Sigmoid colon (tissue), 7 donors: Measurements from ENCODE around the gene MCMBP. TPM values are rescaled to one million over a fixed set of nuclear protein-coding genes. Genes with fewer than 3 reads are reported as not detected.

Experiments
- DNase-seq: peaks from one replicate; pipeline ENCODE4 v3.0.0-alpha.2; 2019
- H3K27ac ChIP-seq, 4 donors: fragments of 200-600 bp; sonication (generic); one replicate each; pipeline ENCODE4 v1.5.1; 2016 to 2019; ENCODE audit warnings: mild to moderate bottlenecking in 1 of 4
- H3K27me3 ChIP-seq, 3 donors: fragments of 200-600 bp; sonication (generic); one replicate each; pipeline ENCODE4 v1.5.1; 2019; ENCODE audit warnings: mild to moderate bottlenecking in 1 of 3
- H3K36me3 ChIP-seq, 4 donors: fragments of 200-600 bp; sonication (generic); one replicate each; pipeline ENCODE4 v1.5.1; 2016 to 2019
- H3K4me1 ChIP-seq, 4 donors: fragments of 200-600 bp; sonication (generic); one replicate each; pipeline ENCODE4 v1.5.1; 2017 to 2019
- H3K4me3 ChIP-seq, 4 donors: fragments of 200-600 bp; sonication (generic); one replicate each; pipeline ENCODE4 v1.5.1; 2017 to 2019; ENCODE audit warnings: mild to moderate bottlenecking in 2 of 4, moderate library complexity in 1 of 4
- H3K9me3 ChIP-seq, 4 donors: fragments of 200-600 bp in 3 of 4; sonication (generic) in 3 of 4; one replicate each; pipeline versions ENCODE4 v1.5.1 to v1.6.1; 2013 to 2019
- EP300 ChIP-seq, 4 donors: sonication (generic); formaldehyde crosslinking; IDR thresholded peaks; one replicate each; pipeline ENCODE4 v1.6.1; 2017; ENCODE audit warnings: antibody characterized with exemption in 4 of 4
- POLR2A ChIP-seq, 2 donors: fragments of 450-650 bp; IDR thresholded peaks; one replicate each; pipeline ENCODE4 v1.6.1; 2016; ENCODE audit warnings: antibody characterized with exemption in 2 of 2, mild to moderate bottlenecking in 2 of 2, moderate library complexity in 2 of 2
- POLR2AphosphoS5 ChIP-seq, 4 donors: sonication (generic); formaldehyde crosslinking; IDR thresholded peaks; one replicate each; pipeline ENCODE4 v1.6.1; 2017; ENCODE audit warnings: antibody characterized with exemption in 4 of 4
- WGBS, 2 donors: extraction: QIAGEN DNeasy Blood & Tissue Kit; methylation state at CpG; one replicate each; pipeline ENCODE4 v1.1.7; 2013; 5-methylcytosine and 5-hydroxymethylcytosine counted together
- intact Hi-C: fragments of 100-400 bp; cut with DNase I; formaldehyde crosslinking; loops from one replicate; pipeline ENCODE4 v1.15.1; 2023
- polyA plus RNA-seq, 3 donors: library from polyadenylated mRNA; stranded (reverse); fragments of 200-250 nt; gene quantifications; one replicate each; pipeline ENCODE4 v1.2.3, GENCODE V29; 2013
- total RNA-seq, 4 donors: library from RNA; depleted of rRNA; stranded (reverse); fragments of >200 nt; gene quantifications; one replicate each; pipeline ENCODE4 v1.1.0, GENCODE V29; 2016
- TF ChIP-seq, protein P1 (sequence below), 4 experiments: fragments of 450-650 bp in 3 of 4; fragments of 200-600 bp in 1 of 4; IDR thresholded peaks; one replicate each; pipeline ENCODE4 v1.5.1; 2016 to 2019; ENCODE audit warnings: antibody characterized with exemption in 4 of 4, mild to moderate bottlenecking in 3 of 4, moderate library complexity in 2 of 4
- donor health status: healthy with polysubstance abuse.
- donor health status: Bipolar disorder and iron deficiency.
- donor health status: healthy.

The MCMBP gene
- total and polyA plus RNA-seq, 7 donors = 20.4 to 64.9 (median 36.8) TPM

GRCh38 chr10:119867317-119867716, 5.3 kb downstream of the MCMBP start:
- no peaks in the 10 kb centered on the region for H3K9me3 ChIP-seq
- no peak for DNase-seq
- TF ChIP-seq, protein P1, sequence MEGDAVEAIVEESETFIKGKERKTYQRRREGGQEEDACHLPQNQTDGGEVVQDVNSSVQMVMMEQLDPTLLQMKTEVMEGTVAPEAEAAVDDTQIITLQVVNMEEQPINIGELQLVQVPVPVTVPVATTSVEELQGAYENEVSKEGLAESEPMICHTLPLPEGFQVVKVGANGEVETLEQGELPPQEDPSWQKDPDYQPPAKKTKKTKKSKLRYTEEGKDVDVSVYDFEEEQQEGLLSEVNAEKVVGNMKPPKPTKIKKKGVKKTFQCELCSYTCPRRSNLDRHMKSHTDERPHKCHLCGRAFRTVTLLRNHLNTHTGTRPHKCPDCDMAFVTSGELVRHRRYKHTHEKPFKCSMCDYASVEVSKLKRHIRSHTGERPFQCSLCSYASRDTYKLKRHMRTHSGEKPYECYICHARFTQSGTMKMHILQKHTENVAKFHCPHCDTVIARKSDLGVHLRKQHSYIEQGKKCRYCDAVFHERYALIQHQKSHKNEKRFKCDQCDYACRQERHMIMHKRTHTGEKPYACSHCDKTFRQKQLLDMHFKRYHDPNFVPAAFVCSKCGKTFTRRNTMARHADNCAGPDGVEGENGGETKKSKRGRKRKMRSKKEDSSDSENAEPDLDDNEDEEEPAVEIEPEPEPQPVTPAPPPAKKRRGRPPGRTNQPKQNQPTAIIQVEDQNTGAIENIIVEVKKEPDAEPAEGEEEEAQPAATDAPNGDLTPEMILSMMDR (IDR thresholded peaks at IDR 0.05) = no peak
- no peak for TF ChIP-seq POLR2A (IDR thresholded peaks at IDR 0.05)
- TF ChIP-seq EP300 (IDR thresholded peaks at IDR 0.05) = no peak
- TF ChIP-seq POLR2AphosphoS5 (IDR thresholded peaks at IDR 0.05) = no peak
- intact Hi-C loops = no loop called here
- H3K4me3 ChIP-seq = no peak overlapping the region
- H3K27ac ChIP-seq = peak overlapping the region in 1 of 4 donors; percentile 15
- H3K27me3 ChIP-seq = no peaks in the 10 kb centered on the region
- 88% methylated on average over 7 of the region's 7 CpGs for WGBS, 2 donors
- peaks cover 0 to 40% (median 20%) of the 10 kb centered on the region in 4 donors for H3K4me1 ChIP-seq
- no peaks in the 10 kb centered on the region for H3K36me3 ChIP-seq

GRCh38 chr10:119865699-119866240, 6.9 kb downstream of the MCMBP start:
- 94 to 95% methylated on average over 6 of the region's 6 CpGs for WGBS, 2 donors
- Histone ChIP-seq H3K4me3 (no peak overlapping the region), H3K27ac (no peak overlapping the region), H3K27me3 (no peaks in the 10 kb centered on the region), H3K9me3 (no peaks in the 10 kb centered on the region), H3K4me1 (peaks cover 0 to 32% (median 13%) of the 10 kb centered on the region in 4 donors), H3K36me3 (no peaks in the 10 kb centered on the region)
- intact Hi-C loops = no loop called here
- TF ChIP-seq EP300 (IDR thresholded peaks at IDR 0.05) (no peak), POLR2AphosphoS5 (IDR thresholded peaks at IDR 0.05) (no peak)
- no peak for DNase-seq

DNA sequence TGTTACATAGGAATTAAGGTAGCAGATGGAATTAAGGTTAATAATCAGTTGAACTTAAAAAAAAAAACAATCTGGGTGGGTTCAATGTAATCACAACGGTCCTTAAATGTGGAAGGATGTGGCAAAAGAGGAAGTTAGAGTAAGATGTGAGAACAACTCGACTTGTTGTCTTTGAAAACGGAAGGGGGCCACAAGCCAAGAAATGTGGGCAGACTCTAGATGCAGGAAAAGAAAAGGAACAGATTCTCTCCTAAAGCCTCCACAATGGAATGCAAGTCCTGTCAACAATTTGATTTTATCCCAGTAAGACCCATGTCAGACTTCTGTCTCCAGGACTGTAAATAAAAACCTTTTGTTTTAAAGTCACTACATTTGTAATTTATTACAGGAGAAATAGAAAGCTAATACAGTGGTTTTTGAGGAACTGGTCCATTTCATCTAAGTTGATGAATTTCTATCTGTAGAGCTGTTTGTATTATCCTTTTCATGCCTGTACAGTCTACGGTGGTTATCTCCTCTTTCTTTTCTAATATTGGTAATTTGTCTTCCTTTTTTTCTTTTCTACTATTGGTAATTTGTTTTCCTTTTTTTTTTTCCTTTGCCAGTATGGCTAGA, 8.6 kb downstream of the MCMBP start:
- H3K4me3 ChIP-seq = no peak overlapping the region
- H3K36me3 ChIP-seq = no peaks in the 10 kb centered on the region
- DNase-seq = no peak
- WGBS, 2 donors = 51 to 60% methylated on average over 4 of the region's 4 CpGs
- TF ChIP-seq, protein P1 (IDR thresholded peaks at IDR 0.05) = no peak
- no peak for TF ChIP-seq POLR2AphosphoS5 (IDR thresholded peaks at IDR 0.05)
- TF ChIP-seq POLR2A (IDR thresholded peaks at IDR 0.05) = no peak
- no peak for TF ChIP-seq EP300 (IDR thresholded peaks at IDR 0.05)
- peaks cover 0 to 33% (median 13%) of the 10 kb centered on the region in 4 donors for H3K4me1 ChIP-seq
- no peak overlapping the region for H3K27ac ChIP-seq
- H3K27me3 ChIP-seq = no peaks in the 10 kb centered on the region
- intact Hi-C loops = no loop called here
- no peaks in the 10 kb centered on the region for H3K9me3 ChIP-seq

DNA sequence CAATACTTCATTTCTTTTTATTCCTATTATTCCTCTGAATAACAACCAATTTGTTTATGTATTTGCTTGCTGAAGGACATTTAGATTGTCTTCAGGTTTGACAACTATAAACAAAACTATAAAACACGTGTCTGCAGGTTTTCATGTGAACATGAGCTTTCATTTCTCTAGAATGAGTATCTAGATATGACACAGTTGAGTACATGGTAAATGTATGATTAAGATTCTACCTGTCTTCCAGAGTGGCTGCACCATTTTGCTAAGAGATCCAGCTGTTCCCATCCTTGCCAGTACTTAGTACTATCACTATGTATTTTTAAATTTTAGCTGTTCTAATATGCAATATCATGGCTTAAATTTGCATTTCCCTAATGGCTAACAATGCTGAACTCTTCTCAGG, 10.1 kb downstream of the MCMBP start:
- intact Hi-C loops = no loop called here
- H3K4me1 ChIP-seq = peaks cover 0 to 19% (median 10%) of the 10 kb centered on the region in 4 donors
- 55 to 64% methylated on average over 1 of the region's 1 CpG for WGBS, 2 donors

More for the DNA sequence above, 10.1 kb downstream of the MCMBP start:
- H3K9me3 ChIP-seq = no peaks in the 10 kb centered on the region
- no peak for TF ChIP-seq EP300 (IDR thresholded peaks at IDR 0.05)
- TF ChIP-seq, protein P1 (IDR thresholded peaks at IDR 0.05) = no peak
- TF ChIP-seq POLR2AphosphoS5 (IDR thresholded peaks at IDR 0.05) = no peak
- no peak for TF ChIP-seq POLR2A (IDR thresholded peaks at IDR 0.05)
- no peaks in the 10 kb centered on the region for H3K27me3 ChIP-seq
- H3K4me3 ChIP-seq = no peak overlapping the region
- DNase-seq = no peak
- no peak overlapping the region for H3K27ac ChIP-seq
- peaks cover 0 to 6% (median 0%) of the 10 kb centered on the region in 4 donors for H3K36me3 ChIP-seq
